WTC11 (cell line): Measurements from ENCODE around the gene ZNF335. TPM values are rescaled to one million over a fixed set of nuclear protein-coding genes. Genes with fewer than 3 reads are reported as not detected.

Experiments used
- ATF1 ChIP-seq: sonication (generic); formaldehyde crosslinking; IDR thresholded peaks from 2 replicates; pipeline ENCODE4 v1.8.1; 2023; ENCODE audit warnings: mild to moderate bottlenecking, moderate library complexity, missing genetic modification reagents
- CREM ChIP-seq: sonication (generic); formaldehyde crosslinking; IDR thresholded peaks from 2 replicates; pipeline ENCODE4 v1.8.1; 2022; ENCODE audit warnings: mild to moderate bottlenecking, missing genetic modification reagents, moderate library complexity
- EMX1 ChIP-seq: fragments of 250-450 bp; sonication (Bioruptor Pico); IDR thresholded peaks from 2 replicates; pipeline ENCODE4 v1.8.0; 2021; ENCODE audit warnings: mild to moderate bottlenecking
- ESRRA ChIP-seq: sonication (generic); formaldehyde crosslinking; IDR thresholded peaks from 2 replicates; pipeline ENCODE4 v1.8.1; 2022; ENCODE audit warnings: mild to moderate bottlenecking, missing genetic modification reagents, borderline replicate concordance
- GABPB1 ChIP-seq: sonication (generic); formaldehyde crosslinking; IDR thresholded peaks from 2 replicates; pipeline ENCODE4 v1.8.1; 2023; ENCODE audit warnings: mild to moderate bottlenecking, missing genetic modification reagents
- HMGA2 ChIP-seq: fragments of 250-450 bp; sonication (Bioruptor Pico); IDR thresholded peaks from 2 replicates; pipeline ENCODE4 v1.4.0; 2021; ENCODE audit warnings: mild to moderate bottlenecking, moderate library complexity
- MYBL2 ChIP-seq: sonication (generic); formaldehyde crosslinking; IDR thresholded peaks from 2 replicates; pipeline ENCODE4 v1.8.1; 2023; ENCODE audit warnings: mild to moderate bottlenecking, moderate library complexity, missing genetic modification reagents
- NFE2L1 ChIP-seq: sonication (generic); formaldehyde crosslinking; IDR thresholded peaks from 2 replicates; pipeline ENCODE4 v1.8.1; 2023; ENCODE audit warnings: missing genetic modification reagents
- NR2C2 ChIP-seq: sonication (generic); formaldehyde crosslinking; IDR thresholded peaks from 2 replicates; pipeline ENCODE4 v1.8.0; 2022; ENCODE audit warnings: mild to moderate bottlenecking, missing genetic modification reagents
- NR3C1 ChIP-seq: sonication (generic); formaldehyde crosslinking; conservative IDR thresholded peaks from 2 replicates; pipeline ENCODE4 v1.8.1; 2023; ENCODE audit warnings: low read depth, mild to moderate bottlenecking, missing genetic modification reagents
- OVOL2 ChIP-seq: fragments of 250-450 bp; sonication (Bioruptor Pico); IDR thresholded peaks from 2 replicates; pipeline ENCODE4 v1.9.0; 2021; ENCODE audit warnings: mild to moderate bottlenecking, borderline replicate concordance
- SMAD3 ChIP-seq: sonication (generic); formaldehyde crosslinking; IDR thresholded peaks from 2 replicates; pipeline ENCODE4 v1.8.0; 2022; ENCODE audit warnings: missing genetic modification reagents, mild to moderate bottlenecking, borderline replicate concordance
- ZNF138 ChIP-seq: sonication (generic); formaldehyde crosslinking; conservative IDR thresholded peaks from 2 replicates; pipeline ENCODE4 v1.8.1; 2022; ENCODE audit warnings: mild to moderate bottlenecking, moderate library complexity, missing genetic modification reagents
- total RNA-seq: library from RNA; stranded (reverse); gene quantifications from 3 replicates; pipeline ENCODE4 v1.2.3, GENCODE V29; 2021
- TF ChIP-seq, protein P1 (sequence below): sonication (generic); formaldehyde crosslinking; IDR thresholded peaks from 2 replicates; pipeline ENCODE4 v1.8.1; 2023; ENCODE audit warnings: mild to moderate bottlenecking, missing genetic modification reagents
- TF ChIP-seq, protein P2 (sequence below): fragments of 250-450 bp; sonication (Bioruptor Pico); IDR thresholded peaks from 2 replicates; pipeline ENCODE4 v1.9.0; 2021; ENCODE audit warnings: moderate library complexity, mild to moderate bottlenecking, inconsistent platforms, borderline replicate concordance
- TF ChIP-seq, protein P3 (sequence below): fragments of 250-450 bp; sonication (Bioruptor Pico); IDR thresholded peaks from 2 replicates; pipeline ENCODE4 v1.9.0; 2021; ENCODE audit warnings: mild to moderate bottlenecking
- TF ChIP-seq, protein P4 (sequence below): sonication (generic); formaldehyde crosslinking; IDR thresholded peaks from 2 replicates; pipeline ENCODE4 v1.8.1; 2023; ENCODE audit warnings: mild to moderate bottlenecking, moderate library complexity, missing genetic modification reagents
- TF ChIP-seq, protein P5 (sequence below): sonication (generic); formaldehyde crosslinking; IDR thresholded peaks from 2 replicates; pipeline ENCODE4 v1.8.0; 2022; ENCODE audit warnings: mild to moderate bottlenecking, missing genetic modification reagents
- TF ChIP-seq, protein P6 (sequence below): sonication (generic); formaldehyde crosslinking; IDR thresholded peaks from 2 replicates; pipeline ENCODE4 v1.8.0; 2022; ENCODE audit warnings: mild to moderate bottlenecking, missing genetic modification reagents

Gene ZNF335
- total RNA-seq, 1 experiment from 2014 or later, result 20.0 TPM

DNA sequence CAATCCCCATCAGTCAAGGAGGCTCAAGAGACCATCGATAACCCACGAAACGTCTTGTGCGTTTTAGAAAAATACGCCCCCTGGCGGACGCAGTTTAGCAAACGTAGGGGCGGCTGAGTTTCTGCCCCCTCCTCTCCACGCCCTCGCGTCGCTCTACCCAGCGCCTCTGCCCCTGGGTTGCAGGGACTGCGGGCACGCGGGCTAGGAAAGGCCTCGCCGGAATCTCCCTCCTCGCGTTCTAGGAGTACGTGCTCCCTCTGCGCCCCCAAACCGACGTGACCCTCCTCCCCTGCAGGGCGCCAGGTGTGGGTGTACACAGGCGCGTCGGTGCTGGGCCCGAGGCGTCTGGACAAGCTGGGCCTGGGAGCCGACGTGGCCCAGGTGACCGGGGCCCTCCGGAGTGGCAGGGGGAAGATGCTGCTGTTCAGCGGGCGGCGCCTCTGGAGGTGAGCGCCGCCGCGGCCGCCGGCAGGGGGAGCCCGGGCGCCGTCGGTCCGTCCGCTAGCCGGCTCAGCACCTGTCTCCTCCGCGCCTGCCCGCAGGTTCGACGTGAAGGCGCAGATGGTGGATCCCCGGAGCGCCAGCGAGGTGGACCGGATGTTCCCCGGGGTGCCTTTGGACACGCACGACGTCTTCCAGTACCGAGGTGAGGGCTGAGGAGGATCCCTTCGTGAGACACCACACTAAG, 42.0 kb upstream of the ZNF335 start (continued):
- TF ChIP-seq, protein P1, sequence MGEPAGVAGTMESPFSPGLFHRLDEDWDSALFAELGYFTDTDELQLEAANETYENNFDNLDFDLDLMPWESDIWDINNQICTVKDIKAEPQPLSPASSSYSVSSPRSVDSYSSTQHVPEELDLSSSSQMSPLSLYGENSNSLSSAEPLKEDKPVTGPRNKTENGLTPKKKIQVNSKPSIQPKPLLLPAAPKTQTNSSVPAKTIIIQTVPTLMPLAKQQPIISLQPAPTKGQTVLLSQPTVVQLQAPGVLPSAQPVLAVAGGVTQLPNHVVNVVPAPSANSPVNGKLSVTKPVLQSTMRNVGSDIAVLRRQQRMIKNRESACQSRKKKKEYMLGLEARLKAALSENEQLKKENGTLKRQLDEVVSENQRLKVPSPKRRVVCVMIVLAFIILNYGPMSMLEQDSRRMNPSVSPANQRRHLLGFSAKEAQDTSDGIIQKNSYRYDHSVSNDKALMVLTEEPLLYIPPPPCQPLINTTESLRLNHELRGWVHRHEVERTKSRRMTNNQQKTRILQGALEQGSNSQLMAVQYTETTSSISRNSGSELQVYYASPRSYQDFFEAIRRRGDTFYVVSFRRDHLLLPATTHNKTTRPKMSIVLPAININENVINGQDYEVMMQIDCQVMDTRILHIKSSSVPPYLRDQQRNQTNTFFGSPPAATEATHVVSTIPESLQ, result no peak
- TF ChIP-seq, protein P2, sequence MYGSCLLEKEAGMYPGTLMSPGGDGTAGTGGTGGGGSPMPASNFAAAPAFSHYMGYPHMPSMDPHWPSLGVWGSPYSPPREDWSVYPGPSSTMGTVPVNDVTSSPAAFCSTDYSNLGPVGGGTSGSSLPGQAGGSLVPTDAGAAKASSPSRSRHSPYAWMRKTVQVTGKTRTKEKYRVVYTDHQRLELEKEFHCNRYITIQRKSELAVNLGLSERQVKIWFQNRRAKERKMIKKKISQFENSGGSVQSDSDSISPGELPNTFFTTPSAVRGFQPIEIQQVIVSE (CRISPR knock-in tag), result no peak
- TF ChIP-seq SMAD3 (CRISPR knock-in tag), result peak; percentile 73; the same call in 1 of the 2 replicates
- TF ChIP-seq NR3C1 (CRISPR knock-in tag), result no peak
- TF ChIP-seq, protein P3, sequence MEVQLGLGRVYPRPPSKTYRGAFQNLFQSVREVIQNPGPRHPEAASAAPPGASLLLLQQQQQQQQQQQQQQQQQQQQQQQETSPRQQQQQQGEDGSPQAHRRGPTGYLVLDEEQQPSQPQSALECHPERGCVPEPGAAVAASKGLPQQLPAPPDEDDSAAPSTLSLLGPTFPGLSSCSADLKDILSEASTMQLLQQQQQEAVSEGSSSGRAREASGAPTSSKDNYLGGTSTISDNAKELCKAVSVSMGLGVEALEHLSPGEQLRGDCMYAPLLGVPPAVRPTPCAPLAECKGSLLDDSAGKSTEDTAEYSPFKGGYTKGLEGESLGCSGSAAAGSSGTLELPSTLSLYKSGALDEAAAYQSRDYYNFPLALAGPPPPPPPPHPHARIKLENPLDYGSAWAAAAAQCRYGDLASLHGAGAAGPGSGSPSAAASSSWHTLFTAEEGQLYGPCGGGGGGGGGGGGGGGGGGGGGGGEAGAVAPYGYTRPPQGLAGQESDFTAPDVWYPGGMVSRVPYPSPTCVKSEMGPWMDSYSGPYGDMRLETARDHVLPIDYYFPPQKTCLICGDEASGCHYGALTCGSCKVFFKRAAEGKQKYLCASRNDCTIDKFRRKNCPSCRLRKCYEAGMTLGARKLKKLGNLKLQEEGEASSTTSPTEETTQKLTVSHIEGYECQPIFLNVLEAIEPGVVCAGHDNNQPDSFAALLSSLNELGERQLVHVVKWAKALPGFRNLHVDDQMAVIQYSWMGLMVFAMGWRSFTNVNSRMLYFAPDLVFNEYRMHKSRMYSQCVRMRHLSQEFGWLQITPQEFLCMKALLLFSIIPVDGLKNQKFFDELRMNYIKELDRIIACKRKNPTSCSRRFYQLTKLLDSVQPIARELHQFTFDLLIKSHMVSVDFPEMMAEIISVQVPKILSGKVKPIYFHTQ, result no peak
- 0 out of 2 replicates have a peak, but pooled peaks have one; percentile 23 for TF ChIP-seq MYBL2 (CRISPR knock-in tag)
- no peak for TF ChIP-seq ESRRA (CRISPR knock-in tag)
- no peak for TF ChIP-seq HMGA2 (CRISPR knock-in tag)
- TF ChIP-seq, protein P4, sequence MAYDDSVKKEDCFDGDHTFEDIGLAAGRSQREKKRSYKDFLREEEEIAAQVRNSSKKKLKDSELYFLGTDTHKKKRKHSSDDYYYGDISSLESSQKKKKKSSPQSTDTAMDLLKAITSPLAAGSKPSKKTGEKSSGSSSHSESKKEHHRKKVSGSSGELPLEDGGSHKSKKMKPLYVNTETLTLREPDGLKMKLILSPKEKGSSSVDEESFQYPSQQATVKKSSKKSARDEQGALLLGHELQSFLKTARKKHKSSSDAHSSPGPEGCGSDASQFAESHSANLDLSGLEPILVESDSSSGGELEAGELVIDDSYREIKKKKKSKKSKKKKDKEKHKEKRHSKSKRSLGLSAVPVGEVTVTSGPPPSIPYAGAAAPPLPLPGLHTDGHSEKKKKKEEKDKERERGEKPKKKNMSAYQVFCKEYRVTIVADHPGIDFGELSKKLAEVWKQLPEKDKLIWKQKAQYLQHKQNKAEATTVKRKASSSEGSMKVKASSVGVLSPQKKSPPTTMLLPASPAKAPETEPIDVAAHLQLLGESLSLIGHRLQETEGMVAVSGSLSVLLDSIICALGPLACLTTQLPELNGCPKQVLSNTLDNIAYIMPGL, result peak; percentile 95
- TF ChIP-seq ATF1 (CRISPR knock-in tag), result no peak
- no peak for TF ChIP-seq NR2C2 (CRISPR knock-in tag)
- 0 out of 2 replicates have a peak, but pooled peaks have one; percentile 33 for TF ChIP-seq ZNF138
- TF ChIP-seq, protein P5, sequence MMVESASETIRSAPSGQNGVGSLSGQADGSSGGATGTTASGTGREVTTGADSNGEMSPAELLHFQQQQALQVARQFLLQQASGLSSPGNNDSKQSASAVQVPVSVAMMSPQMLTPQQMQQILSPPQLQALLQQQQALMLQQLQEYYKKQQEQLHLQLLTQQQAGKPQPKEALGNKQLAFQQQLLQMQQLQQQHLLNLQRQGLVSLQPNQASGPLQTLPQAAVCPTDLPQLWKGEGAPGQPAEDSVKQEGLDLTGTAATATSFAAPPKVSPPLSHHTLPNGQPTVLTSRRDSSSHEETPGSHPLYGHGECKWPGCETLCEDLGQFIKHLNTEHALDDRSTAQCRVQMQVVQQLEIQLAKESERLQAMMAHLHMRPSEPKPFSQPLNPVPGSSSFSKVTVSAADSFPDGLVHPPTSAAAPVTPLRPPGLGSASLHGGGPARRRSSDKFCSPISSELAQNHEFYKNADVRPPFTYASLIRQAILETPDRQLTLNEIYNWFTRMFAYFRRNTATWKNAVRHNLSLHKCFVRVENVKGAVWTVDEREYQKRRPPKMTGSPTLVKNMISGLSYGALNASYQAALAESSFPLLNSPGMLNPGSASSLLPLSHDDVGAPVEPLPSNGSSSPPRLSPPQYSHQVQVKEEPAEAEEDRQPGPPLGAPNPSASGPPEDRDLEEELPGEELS, result peak; percentile 81; the same call in 1 of the 2 replicates
- TF ChIP-seq, protein P6, sequence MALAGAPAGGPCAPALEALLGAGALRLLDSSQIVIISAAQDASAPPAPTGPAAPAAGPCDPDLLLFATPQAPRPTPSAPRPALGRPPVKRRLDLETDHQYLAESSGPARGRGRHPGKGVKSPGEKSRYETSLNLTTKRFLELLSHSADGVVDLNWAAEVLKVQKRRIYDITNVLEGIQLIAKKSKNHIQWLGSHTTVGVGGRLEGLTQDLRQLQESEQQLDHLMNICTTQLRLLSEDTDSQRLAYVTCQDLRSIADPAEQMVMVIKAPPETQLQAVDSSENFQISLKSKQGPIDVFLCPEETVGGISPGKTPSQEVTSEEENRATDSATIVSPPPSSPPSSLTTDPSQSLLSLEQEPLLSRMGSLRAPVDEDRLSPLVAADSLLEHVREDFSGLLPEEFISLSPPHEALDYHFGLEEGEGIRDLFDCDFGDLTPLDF (CRISPR knock-in tag), result 0 out of 2 replicates have a peak, but pooled peaks have one; percentile 52
- TF ChIP-seq OVOL2, result no peak
- TF ChIP-seq EMX1, result no peak
- peak; percentile 29; the same call in 1 of the 2 replicates for TF ChIP-seq CREM
- TF ChIP-seq NFE2L1 (CRISPR knock-in tag), result peak; percentile 46; the same call in 1 of the 2 replicates
- TF ChIP-seq GABPB1, result no peak; the same call in 1 of the 2 replicates
